ENCODE measurements around the gene PPDPF. TPM values are rescaled to one million over a fixed set of nuclear protein-coding genes. Genes with fewer than 3 reads are reported as not detected.

Gene PPDPF
- polyA plus RNA-seq, 3 donors, result 13.4 to 39.9 (median 26.1) TPM

DNA sequence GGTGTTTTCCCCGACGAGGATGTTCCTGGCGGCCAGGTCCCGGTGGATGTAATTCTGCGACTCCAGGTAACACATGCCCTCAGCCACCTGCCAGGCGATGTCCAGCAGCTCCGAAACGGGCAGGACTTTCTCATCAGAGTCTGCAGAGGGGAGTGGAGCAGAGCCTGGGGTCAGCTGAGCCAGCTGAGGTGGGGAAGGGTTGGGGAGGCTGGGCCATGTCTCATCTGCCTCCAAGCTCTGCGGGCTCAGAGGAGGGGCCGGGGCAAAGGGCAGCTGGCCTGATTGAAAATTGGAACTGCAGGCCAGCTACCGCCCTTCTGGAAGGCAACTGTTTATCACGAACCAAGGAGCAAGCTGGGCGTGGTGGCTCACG is 10.2 kb downstream of the PPDPF start:
- DNase-seq, result no peak
- H3K9me3 ChIP-seq (replicated peaks in 1 of 2; ENCODE audit: control insufficient read depth in 1 of 2, insufficient read depth in 1 of 2, low read length in 2 of 2), result no peaks in the 10 kb centered on the region
- H3K9me3 Mint-ChIP-seq, result peaks cover 0 to 3% (median 0%) of the 10 kb centered on the region in 7 donors
- H3K27ac Mint-ChIP-seq, result peak overlapping the region in 1 of 7 donors; percentile 54
- H3K27me3 ChIP-seq (ENCODE audit: control insufficient read depth in 2 of 2, insufficient read depth in 2 of 2, low read length in 2 of 2), result no peaks in the 10 kb centered on the region
- H3K4me1 Mint-ChIP-seq, result peaks cover 7% of the 10 kb centered on the region
- WGBS (ENCODE audit: insufficient coverage), result 92% methylated on average over 10 of the region's 14 CpGs
- H3K9ac ChIP-seq (ENCODE audit: insufficient read depth, low read length, poor library complexity, severe bottlenecking), result no peak overlapping the region
- H3K79me2 ChIP-seq (ENCODE audit: insufficient read depth, low read length), result no peaks in the 10 kb centered on the region
- no peak overlapping the region for H3K27ac ChIP-seq (ENCODE audit: low read depth in 1 of 2, low read length in 2 of 2)
- no peak overlapping the region for H2AFZ ChIP-seq (ENCODE audit: insufficient read depth, low read depth, low read length, poor library complexity, severe bottlenecking)
- peaks cover 5 to 8% of the 10 kb centered on the region in 2 donors for H3K4me1 ChIP-seq (ENCODE audit: control insufficient read depth in 1 of 2, insufficient read depth in 2 of 2, low read length in 2 of 2)
- intact Hi-C loops (cut with micrococcal nuclease), result loop anchor here in 1 of 2 donors (10.0 kb wide), 1 partner anchor 334 kb away; the partner anchor contains the start of genes ABHD16B and TPD52L2
- no peaks in the 10 kb centered on the region for H3K36me3 Mint-ChIP-seq
- H3K27me3 Mint-ChIP-seq (ENCODE audit: low read depth in 3 of 3), result peaks cover 7 to 26% (median 13%) of the 10 kb centered on the region in 3 donors
- H3K4me3 ChIP-seq (replicated peaks in 1 of 3; ENCODE audit: low read depth in 2 of 3, low read length in 3 of 3), result no peak overlapping the region
- H4K20me1 ChIP-seq (ENCODE audit: insufficient read depth, low read length), result no peaks in the 10 kb centered on the region
- H3K4me2 ChIP-seq (replicated peaks; ENCODE audit: extremely low read depth, low read length, poor library complexity, severe bottlenecking), result no peak overlapping the region
- H3K36me3 ChIP-seq (replicated peaks in 1 of 2; ENCODE audit: control insufficient read depth in 1 of 2, insufficient read depth in 2 of 2, low read length in 2 of 2), result no peaks in the 10 kb centered on the region
- TF ChIP-seq, protein P1, sequence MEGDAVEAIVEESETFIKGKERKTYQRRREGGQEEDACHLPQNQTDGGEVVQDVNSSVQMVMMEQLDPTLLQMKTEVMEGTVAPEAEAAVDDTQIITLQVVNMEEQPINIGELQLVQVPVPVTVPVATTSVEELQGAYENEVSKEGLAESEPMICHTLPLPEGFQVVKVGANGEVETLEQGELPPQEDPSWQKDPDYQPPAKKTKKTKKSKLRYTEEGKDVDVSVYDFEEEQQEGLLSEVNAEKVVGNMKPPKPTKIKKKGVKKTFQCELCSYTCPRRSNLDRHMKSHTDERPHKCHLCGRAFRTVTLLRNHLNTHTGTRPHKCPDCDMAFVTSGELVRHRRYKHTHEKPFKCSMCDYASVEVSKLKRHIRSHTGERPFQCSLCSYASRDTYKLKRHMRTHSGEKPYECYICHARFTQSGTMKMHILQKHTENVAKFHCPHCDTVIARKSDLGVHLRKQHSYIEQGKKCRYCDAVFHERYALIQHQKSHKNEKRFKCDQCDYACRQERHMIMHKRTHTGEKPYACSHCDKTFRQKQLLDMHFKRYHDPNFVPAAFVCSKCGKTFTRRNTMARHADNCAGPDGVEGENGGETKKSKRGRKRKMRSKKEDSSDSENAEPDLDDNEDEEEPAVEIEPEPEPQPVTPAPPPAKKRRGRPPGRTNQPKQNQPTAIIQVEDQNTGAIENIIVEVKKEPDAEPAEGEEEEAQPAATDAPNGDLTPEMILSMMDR (IDR thresholded peaks at IDR 0.05), result no peak
- H3K4me3 Mint-ChIP-seq, result no peak overlapping the region

DNA sequence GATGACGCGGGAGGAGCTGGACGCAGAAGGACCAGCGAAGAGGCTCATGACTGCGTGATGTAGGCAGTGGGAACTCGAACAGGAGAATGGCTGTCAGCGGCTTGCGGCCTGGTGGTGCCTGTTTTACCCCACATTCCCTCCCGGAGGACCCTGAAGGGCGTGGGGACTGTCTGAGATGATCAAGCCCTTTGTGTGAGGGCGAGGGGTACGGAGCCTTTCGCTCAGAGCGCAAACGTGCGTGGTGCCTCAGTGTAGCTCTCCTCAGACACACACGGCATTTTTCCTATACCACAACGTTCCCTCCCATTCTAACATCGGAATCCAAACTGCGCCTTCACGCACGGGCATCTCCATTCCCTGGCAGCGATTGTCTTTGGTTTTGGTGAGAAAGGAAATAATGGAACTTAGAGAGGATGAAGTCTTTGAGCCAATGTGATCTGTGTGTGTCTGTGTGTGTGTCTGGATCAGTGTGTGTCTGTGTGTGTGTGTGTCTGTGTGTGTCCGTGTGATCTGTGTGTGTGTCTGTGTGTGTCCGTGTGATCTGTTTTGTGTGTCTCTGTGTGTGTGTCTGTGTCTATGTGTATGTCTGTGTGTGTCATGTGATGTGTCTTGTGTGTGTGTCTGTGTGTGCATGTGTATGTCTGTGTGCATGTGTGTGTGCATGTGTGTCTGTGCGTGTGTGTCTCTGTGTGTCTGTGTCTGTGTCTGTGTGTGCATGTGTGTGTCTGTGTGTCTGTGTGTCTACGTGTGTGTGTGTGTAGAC is 11.3 kb downstream of the PPDPF start:
- H3K79me2 ChIP-seq (ENCODE audit: insufficient read depth, low read length), result no peaks in the 10 kb centered on the region
- H3K27me3 Mint-ChIP-seq (ENCODE audit: low read depth in 3 of 3), result peaks cover 7 to 25% (median 13%) of the 10 kb centered on the region in 3 donors
- intact Hi-C loops (cut with micrococcal nuclease), result loop anchor here in 1 of 2 donors (10.0 kb wide), 1 partner anchor 333 kb away; the partner anchor contains the start of genes ABHD16B and TPD52L2

More for the DNA sequence above, 11.3 kb downstream of the PPDPF start:
- H4K20me1 ChIP-seq (ENCODE audit: insufficient read depth, low read length), result no peaks in the 10 kb centered on the region
- Mint-ChIP-seq H3K4me1 (peaks cover 8% of the 10 kb centered on the region), H3K36me3 (peaks cover 0 to 2% of the 10 kb centered on the region in 2 donors), H3K4me3 (no peak overlapping the region), H3K27ac (peak overlapping the region in 1 of 7 donors; percentile 0), H3K9me3 (peaks cover 0 to 3% (median 0%) of the 10 kb centered on the region in 7 donors)
- H3K27ac ChIP-seq (ENCODE audit: low read depth in 1 of 2, low read length in 2 of 2), result no peak overlapping the region
- H3K4me1 ChIP-seq (ENCODE audit: control insufficient read depth in 1 of 2, insufficient read depth in 2 of 2, low read length in 2 of 2), result peaks cover 7 to 8% of the 10 kb centered on the region in 2 donors
- TF ChIP-seq, protein P1 (IDR thresholded peaks at IDR 0.05), result no peak
- H2AFZ ChIP-seq (ENCODE audit: insufficient read depth, low read depth, low read length, poor library complexity, severe bottlenecking), result no peak overlapping the region
- H3K36me3 ChIP-seq (replicated peaks in 1 of 2; ENCODE audit: control insufficient read depth in 1 of 2, insufficient read depth in 2 of 2, low read length in 2 of 2), result no peaks in the 10 kb centered on the region
- H3K27me3 ChIP-seq (ENCODE audit: control insufficient read depth in 2 of 2, insufficient read depth in 2 of 2, low read length in 2 of 2), result no peaks in the 10 kb centered on the region
- H3K9ac ChIP-seq (ENCODE audit: insufficient read depth, low read length, poor library complexity, severe bottlenecking), result no peak overlapping the region
- H3K4me2 ChIP-seq (replicated peaks; ENCODE audit: extremely low read depth, low read length, poor library complexity, severe bottlenecking), result no peak overlapping the region
- 88% methylated on average over 13 of the region's 27 CpGs for WGBS (ENCODE audit: insufficient coverage)
- H3K4me3 ChIP-seq (replicated peaks in 1 of 3; ENCODE audit: low read depth in 2 of 3, low read length in 3 of 3), result no peak overlapping the region
- no peak for DNase-seq
- H3K9me3 ChIP-seq (replicated peaks in 1 of 2; ENCODE audit: control insufficient read depth in 1 of 2, insufficient read depth in 1 of 2, low read length in 2 of 2), result no peaks in the 10 kb centered on the region
